Choroid plexus epithelial cell (primary cell): ENCODE results near the gene C3orf62.
A peak's percentile ranks its signal among the peaks of the same experiment; 100 is the strongest.

Experiments used
- DNase-seq: peaks from one replicate; pipeline ENCODE4 v3.0.0-alpha.2; 2010; ENCODE audit warnings: low read depth
- H3K4me3 ChIP-seq: 2 replicates; pipeline ENCODE4 v1.5.1; 2011; ENCODE audit warnings: low read depth, mild to moderate bottlenecking, control low read depth, low read length, moderate library complexity
- TF ChIP-seq, protein P1 (sequence below): conservative IDR thresholded peaks from 2 replicates; pipeline ENCODE4 v1.5.1; 2011; ENCODE audit warnings: low read depth, mild to moderate bottlenecking, control low read depth, inconsistent platforms, low read length, moderate library complexity

The C3orf62 gene

DNA sequence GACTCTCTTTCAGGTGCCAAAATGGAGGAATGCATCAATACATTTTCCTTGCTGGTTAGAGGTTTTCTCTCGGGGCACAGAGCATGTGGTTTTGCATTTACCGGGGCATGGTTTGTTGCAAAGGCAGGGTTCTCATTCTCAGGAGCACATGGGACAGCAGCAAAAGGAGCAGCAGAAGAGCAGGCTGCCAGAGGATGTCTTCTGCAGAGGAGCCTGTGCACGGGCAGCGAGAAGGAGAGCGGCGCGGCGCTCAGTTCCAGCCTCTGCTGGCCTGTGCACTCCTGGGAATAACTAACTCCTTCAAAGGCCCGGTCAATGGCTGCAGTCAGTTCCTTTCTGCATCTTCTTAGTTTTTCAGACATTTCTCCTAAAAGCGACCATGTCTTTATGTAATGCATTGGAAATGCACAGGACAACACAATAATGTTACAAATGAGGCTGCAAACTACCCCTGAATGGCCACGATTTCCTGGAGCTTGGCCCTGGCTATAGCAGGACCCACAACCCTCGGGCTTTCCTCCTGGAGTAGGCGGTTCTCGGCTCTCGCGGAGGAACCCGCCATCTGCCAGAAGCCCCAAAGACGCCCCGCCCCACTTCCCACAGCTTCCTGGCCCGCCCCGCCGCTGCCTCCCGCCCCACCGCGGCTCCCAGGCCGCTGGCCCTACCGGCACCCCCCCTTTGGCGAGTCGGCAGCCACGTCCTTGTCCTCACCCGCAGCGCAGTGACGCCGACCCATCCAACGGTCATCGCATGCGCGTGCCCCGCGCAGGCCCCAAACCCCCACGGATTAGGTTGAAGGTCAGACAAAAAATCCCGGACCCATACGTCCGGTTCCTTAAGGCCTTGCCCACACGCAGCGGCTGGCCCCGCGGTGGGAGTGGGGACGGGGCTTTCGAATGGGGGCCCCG is at the start of gene C3orf62:
TSS of gene C3orf62 (minus strand) at position 758 of the 908 bp plus-strand sequence. CDS start at position 398, 360 bp downstream.
- peak within 1 kb of the TSS; percentile 67 for H3K4me3 ChIP-seq
- peak; percentile 89 for DNase-seq
- TF ChIP-seq, protein P1, sequence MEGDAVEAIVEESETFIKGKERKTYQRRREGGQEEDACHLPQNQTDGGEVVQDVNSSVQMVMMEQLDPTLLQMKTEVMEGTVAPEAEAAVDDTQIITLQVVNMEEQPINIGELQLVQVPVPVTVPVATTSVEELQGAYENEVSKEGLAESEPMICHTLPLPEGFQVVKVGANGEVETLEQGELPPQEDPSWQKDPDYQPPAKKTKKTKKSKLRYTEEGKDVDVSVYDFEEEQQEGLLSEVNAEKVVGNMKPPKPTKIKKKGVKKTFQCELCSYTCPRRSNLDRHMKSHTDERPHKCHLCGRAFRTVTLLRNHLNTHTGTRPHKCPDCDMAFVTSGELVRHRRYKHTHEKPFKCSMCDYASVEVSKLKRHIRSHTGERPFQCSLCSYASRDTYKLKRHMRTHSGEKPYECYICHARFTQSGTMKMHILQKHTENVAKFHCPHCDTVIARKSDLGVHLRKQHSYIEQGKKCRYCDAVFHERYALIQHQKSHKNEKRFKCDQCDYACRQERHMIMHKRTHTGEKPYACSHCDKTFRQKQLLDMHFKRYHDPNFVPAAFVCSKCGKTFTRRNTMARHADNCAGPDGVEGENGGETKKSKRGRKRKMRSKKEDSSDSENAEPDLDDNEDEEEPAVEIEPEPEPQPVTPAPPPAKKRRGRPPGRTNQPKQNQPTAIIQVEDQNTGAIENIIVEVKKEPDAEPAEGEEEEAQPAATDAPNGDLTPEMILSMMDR = no peak

DNA sequence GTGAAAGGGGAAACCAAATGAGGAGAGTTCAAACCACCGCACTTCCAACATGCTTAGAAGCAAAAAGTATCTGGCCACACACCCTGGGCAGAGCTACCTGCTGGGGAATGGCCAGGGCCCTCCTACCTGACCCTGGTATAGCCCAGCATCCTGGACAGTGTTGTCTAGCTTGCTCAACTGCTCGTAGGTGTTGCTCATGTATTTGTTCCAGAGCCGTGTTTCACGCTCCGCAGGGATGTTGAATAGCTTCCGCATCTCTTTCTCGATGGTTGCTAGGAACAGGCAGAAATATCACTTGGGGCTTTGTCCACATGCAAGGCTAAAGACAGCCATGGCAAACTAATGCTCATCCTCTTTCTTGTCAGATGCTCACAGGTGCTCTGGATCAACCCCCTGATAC is 47.7 kb upstream of the C3orf62 start:
- DNase-seq = no peak
- TF ChIP-seq, protein P1 = no peak
- no peak overlapping the region for H3K4me3 ChIP-seq

DNA sequence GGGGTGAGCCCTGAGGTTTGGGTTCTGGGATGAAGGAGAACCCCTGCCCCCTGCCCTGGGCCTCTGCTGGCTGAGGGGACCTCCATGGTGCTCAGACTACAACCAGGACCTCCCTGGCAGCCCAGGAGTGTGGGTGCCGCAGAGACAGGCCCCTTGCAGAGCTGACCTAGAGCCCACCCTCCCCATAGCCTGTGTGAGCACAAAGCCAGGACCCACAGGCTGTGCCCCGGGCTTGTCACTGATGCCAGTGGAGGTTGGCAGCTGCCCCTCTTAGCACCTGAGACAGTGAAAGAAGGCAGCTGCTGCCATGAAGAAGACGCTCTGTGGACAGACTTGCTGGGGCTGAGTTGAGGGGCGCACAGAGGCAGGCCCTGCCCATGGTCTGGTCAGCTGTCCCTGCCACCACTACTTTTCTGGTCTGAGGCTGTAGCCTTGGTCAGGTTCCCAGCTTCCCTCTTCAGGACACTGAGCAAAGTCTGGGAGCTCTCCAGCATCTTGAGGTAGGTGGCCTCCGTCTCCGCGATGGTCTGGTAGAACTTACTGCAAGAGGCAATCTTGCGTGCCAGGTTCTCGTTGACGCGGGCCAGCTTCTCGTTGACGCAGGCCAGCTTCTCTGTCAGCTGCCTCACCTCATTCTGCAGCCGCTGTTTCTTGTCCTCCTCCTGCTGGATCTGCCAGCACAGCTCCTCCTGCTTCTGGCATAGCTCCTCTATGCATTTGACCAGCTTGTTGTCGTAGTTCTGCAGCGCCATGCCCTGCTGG is 39.8 kb upstream of the C3orf62 start:
- H3K4me3 ChIP-seq = no peak overlapping the region
- TF ChIP-seq, protein P1 = no peak
- no peak for DNase-seq

DNA sequence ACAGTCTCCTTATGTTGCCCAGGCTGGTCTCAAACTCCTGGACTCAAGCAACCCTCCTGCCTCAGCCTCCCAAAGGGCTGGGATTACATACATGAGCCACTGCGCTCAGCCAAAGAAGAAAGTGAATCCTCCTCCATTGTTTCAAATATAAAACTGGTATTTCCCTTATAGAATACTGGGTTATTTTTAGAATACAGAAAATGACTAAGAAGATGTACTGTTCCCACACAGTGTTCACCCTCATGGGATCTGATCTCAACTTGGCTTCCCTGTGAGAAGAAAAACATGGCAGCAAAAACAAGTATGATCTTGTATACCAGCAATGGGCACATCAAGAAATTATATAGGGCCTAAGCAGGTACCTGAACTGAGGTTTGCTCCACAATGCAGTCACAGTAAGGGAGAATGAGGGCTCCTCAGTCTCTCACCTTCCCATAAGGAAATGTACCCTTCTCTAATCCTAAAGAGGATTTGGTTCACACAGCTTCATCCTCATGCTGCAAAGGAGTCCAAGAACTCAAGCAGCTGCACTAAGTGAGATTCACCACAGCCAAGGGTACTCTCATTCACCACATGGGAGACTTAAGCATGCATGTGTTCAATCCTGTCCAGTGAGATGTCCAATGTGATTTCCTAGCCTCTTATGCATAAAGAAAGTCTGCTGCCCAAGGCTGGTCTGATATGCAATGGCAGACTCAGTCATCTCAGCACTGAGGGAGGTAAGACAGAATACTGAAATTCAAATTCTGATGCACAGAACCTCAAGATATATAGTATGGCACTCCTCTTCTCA is 37.1 kb upstream of the C3orf62 start:
- peak; percentile 74 for DNase-seq
- TF ChIP-seq, protein P1 = no peak

DNA sequence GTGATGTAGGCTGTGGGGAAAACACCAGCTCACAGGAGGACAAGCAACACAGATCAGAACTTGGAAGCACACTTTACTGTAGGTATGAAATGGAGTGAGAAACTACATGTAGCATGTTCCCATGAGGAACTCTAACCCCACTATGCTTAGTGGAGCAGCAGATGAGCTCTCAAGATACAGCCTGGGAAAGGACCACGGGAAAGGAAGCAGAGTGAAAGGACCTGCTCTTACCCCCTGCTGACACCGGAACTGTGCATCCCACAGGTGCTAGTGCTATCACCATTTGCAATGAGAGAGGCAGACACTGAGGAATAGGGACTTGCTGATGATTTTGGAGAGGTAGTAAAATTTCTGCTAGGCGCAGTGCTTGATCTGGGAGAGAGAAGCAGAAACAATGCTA is 34.3 kb upstream of the C3orf62 start:
- no peak overlapping the region for H3K4me3 ChIP-seq
- TF ChIP-seq, protein P1 = no peak
- DNase-seq = no peak

More for the DNA sequence above, 37.1 kb upstream of the C3orf62 start:
- H3K4me3 ChIP-seq = no peak overlapping the region

DNA sequence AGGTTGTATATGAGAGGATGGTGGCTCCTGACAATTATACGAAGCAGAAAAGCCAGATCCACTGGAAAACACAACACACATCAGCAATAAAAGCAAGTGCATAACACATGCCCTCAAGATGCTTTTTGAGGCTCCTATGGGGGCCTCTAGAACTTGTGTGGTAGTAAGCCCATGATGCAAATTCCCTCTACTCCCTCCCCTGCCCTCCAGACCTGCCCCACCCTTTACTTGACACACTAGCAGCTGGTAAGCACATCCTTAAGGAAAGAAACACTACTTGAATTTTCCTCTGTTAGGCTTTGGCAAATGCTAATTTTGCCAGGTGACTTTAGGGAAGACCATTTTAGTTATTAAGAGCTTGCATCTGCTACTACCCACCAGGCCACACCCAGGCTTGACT is 33.6 kb upstream of the C3orf62 start:
- TF ChIP-seq, protein P1 = no peak
- no peak for DNase-seq
- no peak overlapping the region for H3K4me3 ChIP-seq
